OCI-M2 (cell line): ENCODE data around the gene DLGAP1.

Source experiments
- DNase-seq: peaks from one replicate; lab custom pipeline; 2025; ENCODE audit not compliant: unreplicated experiment; lab: John Stamatoyannopoulos, UW

DLGAP1 gene

GRCh38 chr18:3566851-3567250 lies 888.3 kb downstream of the DLGAP1 start:
- DNase-seq = no peak

GRCh38 chr18:3560755-3561154 lies 894.4 kb downstream of the DLGAP1 start:
- no peak for DNase-seq

- no peak for DNase-seq
These were observed 900.2 kb downstream of the DLGAP1 start for GRCh38 chr18:3554811-3555427.

GRCh38 chr18:3554091-3554601 lies 901.0 kb downstream of the DLGAP1 start:
- no peak for DNase-seq

GRCh38 chr18:3552305-3552704 lies 902.8 kb downstream of the DLGAP1 start:
- no peak for DNase-seq

GRCh38 chr18:3547891-3548615 lies 907.1 kb downstream of the DLGAP1 start:
- DNase-seq = no peak

- DNase-seq = no peak
These were observed 909.0 kb downstream of the DLGAP1 start for GRCh38 chr18:3546106-3546505.

- no peak for DNase-seq
These were observed 910.6 kb downstream of the DLGAP1 start for GRCh38 chr18:3544537-3544936.

GRCh38 chr18:3541549-3542386 lies 913.3 kb downstream of the DLGAP1 start:
- DNase-seq = no peak

GRCh38 chr18:3540805-3541548 lies 914.1 kb downstream of the DLGAP1 start:
- no peak for DNase-seq

- no peak for DNase-seq
These were observed 916.0 kb downstream of the DLGAP1 start for GRCh38 chr18:3538954-3539617.

- DNase-seq = no peak
These were observed 916.7 kb downstream of the DLGAP1 start for GRCh38 chr18:3538456-3538855.

GRCh38 chr18:3530807-3531206 lies 924.3 kb downstream of the DLGAP1 start:
- no peak for DNase-seq

GRCh38 chr18:3529601-3530000 lies 925.5 kb downstream of the DLGAP1 start:
- DNase-seq = no peak

GRCh38 chr18:3529077-3529476 lies 926.0 kb downstream of the DLGAP1 start:
- no peak for DNase-seq

- DNase-seq = no peak
These were observed 926.9 kb downstream of the DLGAP1 start for GRCh38 chr18:3528231-3528630.

- DNase-seq = peak; percentile 69
These were observed 928.4 kb downstream of the DLGAP1 start for GRCh38 chr18:3526421-3527354.

GRCh38 chr18:3525870-3526420 lies 929.2 kb downstream of the DLGAP1 start:
- no peak for DNase-seq

GRCh38 chr18:3524706-3525105 lies 930.4 kb downstream of the DLGAP1 start:
- DNase-seq = no peak
